Neuronal stem cell (in vitro differentiated cells): ENCODE results near the gene NRAP.

Experiments used
- DNase-seq: peaks from one replicate; pipeline ENCODE4 v3.0.0-alpha.2; 2013; ENCODE audit warnings: low spot score
- H2AFZ ChIP-seq: one replicate; pipeline ENCODE4 v1.6.1; 2013; ENCODE audit warnings: mild to moderate bottlenecking, low read length, inconsistent platforms
- H2AK5ac ChIP-seq: 2 replicates; pipeline ENCODE4 v1.6.1; 2013; ENCODE audit warnings: low read depth, mild to moderate bottlenecking, inconsistent platforms, low read length, moderate library complexity, mixed read lengths
- H2BK120ac ChIP-seq: 2 replicates; pipeline ENCODE4 v1.6.1; 2013; ENCODE audit warnings: low read depth, mild to moderate bottlenecking, inconsistent platforms, low read length, moderate library complexity, mixed read lengths
- H2BK12ac ChIP-seq: one replicate; pipeline ENCODE4 v1.6.1; 2013; ENCODE audit warnings: low read length, inconsistent platforms
- H2BK15ac ChIP-seq: 2 replicates; pipeline ENCODE4 v1.6.1; 2013; ENCODE audit warnings: mild to moderate bottlenecking, low read length, inconsistent platforms, mixed read lengths
- H2BK5ac ChIP-seq: one replicate; pipeline ENCODE4 v1.6.1; 2013; ENCODE audit warnings: inconsistent platforms, mild to moderate bottlenecking, low read length, moderate library complexity
- H3K14ac ChIP-seq: one replicate; pipeline ENCODE4 v1.6.1; 2013; ENCODE audit warnings: low read length, inconsistent platforms
- H3K18ac ChIP-seq: 2 replicates; pipeline ENCODE4 v1.6.1; 2013; ENCODE audit warnings: low read length, inconsistent platforms
- H3K23ac ChIP-seq: 2 replicates; pipeline ENCODE4 v1.6.1; 2013; ENCODE audit warnings: low read depth, mild to moderate bottlenecking, mixed read lengths, low read length, inconsistent platforms; ENCODE audit not compliant: poor library complexity
- H3K27ac ChIP-seq: replicated peaks from 3 replicates; pipeline ENCODE4 v1.5.1; 2013; ENCODE audit warnings: low read length, inconsistent platforms
- H3K27me3 ChIP-seq, 3 experiments: 2 replicates each; pipeline ENCODE4 v1.6.1; 2013; ENCODE audit warnings: low read length in 3 of 3, mild to moderate bottlenecking in 2 of 3, inconsistent platforms in 1 of 3, low read depth in 1 of 3, mixed read lengths in 1 of 3, moderate library complexity in 1 of 3; ENCODE audit not compliant: control insufficient read depth in 3 of 3, insufficient read depth in 3 of 3
- H3K36me3 ChIP-seq, 2 donors: replicated peaks in 1 of 2; 2 replicates each; pipeline ENCODE4 v1.6.1; 2013; ENCODE audit warnings: low read length in 2 of 2; ENCODE audit not compliant: control insufficient read depth in 2 of 2, insufficient read depth in 2 of 2
- H3K4ac ChIP-seq: 2 replicates; pipeline ENCODE4 v1.6.1; 2013; ENCODE audit warnings: inconsistent platforms, mild to moderate bottlenecking, low read length, moderate library complexity
- H3K4me1 ChIP-seq, 2 donors: 1 replicate in 1 of 2; 2 replicates in 1 of 2; pipeline ENCODE4 v1.6.1; 2013; ENCODE audit warnings: low read length in 2 of 2, low read depth in 1 of 2; ENCODE audit not compliant: control insufficient read depth in 2 of 2, insufficient read depth in 1 of 2
- H3K4me2 ChIP-seq: one replicate; pipeline ENCODE4 v1.6.1; 2013; ENCODE audit warnings: mild to moderate bottlenecking, low read length, inconsistent platforms; ENCODE audit not compliant: insufficient read depth, poor library complexity, severe bottlenecking
- H3K4me3 ChIP-seq, 2 donors: 2 replicates each; pipeline ENCODE4 v1.5.1; 2013; ENCODE audit warnings: low read length in 2 of 2, mild to moderate bottlenecking in 2 of 2, inconsistent platforms in 1 of 2, moderate library complexity in 1 of 2
- H3K79me1 ChIP-seq: one replicate; pipeline ENCODE4 v1.6.1; 2013; ENCODE audit warnings: low read depth, mild to moderate bottlenecking, inconsistent platforms, low read length, moderate library complexity
- H3K9ac ChIP-seq: one replicate; pipeline ENCODE4 v1.6.1; 2013; ENCODE audit warnings: mild to moderate bottlenecking, low read depth, low read length, inconsistent platforms; ENCODE audit not compliant: poor library complexity
- H3K9me3 ChIP-seq, 2 donors: replicated peaks in 1 of 2; 2 replicates each; pipeline versions ENCODE3 to v1.6.1; 2013; ENCODE audit warnings: low read length in 2 of 2, mild to moderate bottlenecking in 2 of 2, inconsistent platforms in 1 of 2, low read depth in 1 of 2, mixed read lengths in 1 of 2, moderate library complexity in 1 of 2; ENCODE audit not compliant: control insufficient read depth in 2 of 2, insufficient read depth in 1 of 2
- H4K8ac ChIP-seq: one replicate; pipeline ENCODE4 v1.6.1; 2013; ENCODE audit warnings: low read depth, mild to moderate bottlenecking, inconsistent platforms, low read length, moderate library complexity
- H4K91ac ChIP-seq: one replicate; pipeline ENCODE4 v1.6.1; 2013; ENCODE audit warnings: low read length, low read depth, mild to moderate bottlenecking, inconsistent platforms; ENCODE audit not compliant: poor library complexity
- WGBS, 2 donors: extraction: QIAGEN DNeasy Blood & Tissue Kit; methylation state at CpG; one replicate each; pipeline ENCODE4 v1.1.7; 2013; ENCODE audit warnings: missing lambda C conversion rate in 2 of 2, mixed read lengths in 1 of 2; ENCODE audit not compliant: insufficient read length in 2 of 2, insufficient replicate concordance in 1 of 2; ENCODE audit errors: extremely low coverage in 2 of 2; 5-methylcytosine and 5-hydroxymethylcytosine counted together

Gene NRAP

DNA sequence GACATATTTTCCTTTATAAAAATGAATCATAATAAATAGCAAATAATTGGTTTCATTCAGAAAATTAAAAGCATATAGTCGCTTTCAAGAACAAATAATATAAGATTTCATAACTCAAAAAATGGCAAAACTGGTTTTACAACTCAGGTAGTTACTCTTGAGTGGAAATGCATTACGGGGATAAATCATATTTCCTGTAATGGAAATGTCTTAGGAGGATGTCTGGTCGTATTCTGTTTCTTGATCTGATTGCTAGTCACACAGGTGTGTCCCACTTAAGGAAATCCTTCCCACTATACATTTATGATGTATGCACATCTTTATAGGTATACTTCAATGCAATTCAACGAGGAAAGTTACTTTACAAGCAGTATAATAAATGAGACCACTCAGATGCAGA lies 20.7 kb downstream of the NRAP start:
- Histone ChIP-seq H3K4ac (no peak overlapping the region), H3K27ac (no peak overlapping the region), H2AK5ac (no peak overlapping the region), H2BK120ac (no peak overlapping the region), H3K9me3 (no peaks in the 10 kb centered on the region), H3K4me2 (no peak overlapping the region), H2BK5ac (no peak overlapping the region), H3K27me3 (peaks cover 0 to 3% (median 0%) of the 10 kb centered on the region in 3 experiments), H3K79me1 (no peaks in the 10 kb centered on the region), H3K23ac (no peak overlapping the region), H3K36me3 (no peaks in the 10 kb centered on the region), H2BK12ac (no peak overlapping the region), H3K9ac (no peak overlapping the region), H4K8ac (no peak overlapping the region), H4K91ac (no peak overlapping the region), H3K14ac (no peak overlapping the region), H3K18ac (no peak overlapping the region), H2AFZ (no peak overlapping the region), H3K4me1 (peaks cover 0 to 2% of the 10 kb centered on the region in 2 donors), H2BK15ac (no peak overlapping the region), H3K4me3 (no peak overlapping the region)
- DNase-seq: no peak
- no CpG with 5 or more reads among the region's 4 CpGs for WGBS, 2 donors

DNA sequence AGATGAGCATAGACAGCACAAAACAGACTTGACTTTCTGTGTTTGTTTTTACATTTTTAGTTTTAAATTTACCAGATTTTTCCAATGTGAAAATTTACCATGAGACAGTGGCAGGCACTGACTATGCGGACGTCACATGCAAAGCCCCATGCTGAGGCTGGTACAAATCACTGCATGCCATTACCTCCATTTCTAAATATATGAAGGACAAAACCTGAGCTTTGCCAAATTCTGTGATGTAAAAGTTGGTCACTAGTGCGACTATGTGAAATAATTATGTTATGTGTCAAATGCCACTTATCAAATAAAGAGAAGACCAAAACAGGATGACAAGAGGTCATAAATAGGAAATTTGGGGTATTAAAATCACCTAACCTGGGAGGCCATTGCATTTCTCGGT lies 22.1 kb downstream of the NRAP start:
- no peak overlapping the region for H2BK5ac ChIP-seq
- no peak overlapping the region for H4K8ac ChIP-seq
- H2BK12ac ChIP-seq: no peak overlapping the region
- H3K4me3 ChIP-seq: no peak overlapping the region
- H3K27ac ChIP-seq: no peak overlapping the region
- no peak overlapping the region for H3K18ac ChIP-seq
- H4K91ac ChIP-seq: no peak overlapping the region
- no peak overlapping the region for H3K14ac ChIP-seq
- no peak overlapping the region for H3K4me2 ChIP-seq
- peaks cover 0 to 2% of the 10 kb centered on the region in 2 donors for H3K4me1 ChIP-seq
- no peak overlapping the region for H2BK120ac ChIP-seq
- no CpG with 5 or more reads among the region's 4 CpGs for WGBS, 2 donors
- peaks cover 0 to 2% of the 10 kb centered on the region in 2 donors for H3K9me3 ChIP-seq
- no peak overlapping the region for H2AK5ac ChIP-seq
- no peaks in the 10 kb centered on the region for H3K79me1 ChIP-seq
- H2AFZ ChIP-seq: no peak overlapping the region
- H3K4ac ChIP-seq: no peak overlapping the region
- H3K23ac ChIP-seq: no peak overlapping the region
- H3K27me3 ChIP-seq: peaks cover 0 to 3% (median 0%) of the 10 kb centered on the region in 3 experiments
- no peak for DNase-seq
- no peak overlapping the region for H3K9ac ChIP-seq
- H2BK15ac ChIP-seq: no peak overlapping the region
- no peaks in the 10 kb centered on the region for H3K36me3 ChIP-seq

- H2BK15ac ChIP-seq: no peak overlapping the region
- H3K4me2 ChIP-seq: no peak overlapping the region
- H3K9ac ChIP-seq: no peak overlapping the region
- H3K4me3 ChIP-seq: no peak overlapping the region
- H3K23ac ChIP-seq: no peak overlapping the region
- H3K4ac ChIP-seq: no peak overlapping the region
- H3K14ac ChIP-seq: no peak overlapping the region
- no peak overlapping the region for H2AFZ ChIP-seq
- H4K8ac ChIP-seq: no peak overlapping the region
- H2BK12ac ChIP-seq: no peak overlapping the region
- no peaks in the 10 kb centered on the region for H3K36me3 ChIP-seq
- H3K9me3 ChIP-seq: peaks cover 0 to 2% of the 10 kb centered on the region in 2 donors
- no CpG with 5 or more reads among the region's 3 CpGs for WGBS, 2 donors
- no peak overlapping the region for H3K27ac ChIP-seq
- H3K4me1 ChIP-seq: no peaks in the 10 kb centered on the region
- no peaks in the 10 kb centered on the region for H3K79me1 ChIP-seq
- H4K91ac ChIP-seq: no peak overlapping the region
- no peak overlapping the region for H2BK5ac ChIP-seq
- no peak overlapping the region for H2AK5ac ChIP-seq
- no peak overlapping the region for H2BK120ac ChIP-seq
- H3K18ac ChIP-seq: no peak overlapping the region
- DNase-seq: no peak
- peaks cover 0 to 3% (median 0%) of the 10 kb centered on the region in 3 experiments for H3K27me3 ChIP-seq
Measured at GRCh38 chr10:113639966-113640365, 23.9 kb downstream of the NRAP start.

GRCh38 chr10:113631684-113632367 lies 32.0 kb downstream of the NRAP start:
- Histone ChIP-seq H3K14ac (no peak overlapping the region), H3K36me3 (no peaks in the 10 kb centered on the region), H3K9ac (no peak overlapping the region), H3K27me3 (peaks cover 0 to 9% (median 0%) of the 10 kb centered on the region in 3 experiments), H2AK5ac (no peak overlapping the region), H2BK120ac (no peak overlapping the region), H2AFZ (peak overlapping the region; percentile 66), H3K18ac (no peak overlapping the region), H4K8ac (no peak overlapping the region), H3K23ac (no peak overlapping the region), H4K91ac (no peak overlapping the region), H2BK12ac (no peak overlapping the region), H3K27ac (no peak overlapping the region), H3K9me3 (peaks cover 0 to 2% of the 10 kb centered on the region in 2 donors), H2BK15ac (no peak overlapping the region), H3K4ac (no peak overlapping the region), H3K4me1 (peaks cover 3 to 12% of the 10 kb centered on the region in 2 donors), H3K4me2 (no peak overlapping the region), H2BK5ac (no peak overlapping the region), H3K4me3 (no peak overlapping the region), H3K79me1 (no peaks in the 10 kb centered on the region)
- no CpG with 5 or more reads among the region's 6 CpGs for WGBS, 2 donors
- no peak for DNase-seq
